Effector memory CD4-positive, alpha-beta T cell (primary cell): ENCODE measurements around the gene PSMA6.
"Not testable (repeated sequence)": the region's sequence is repeated elsewhere in the genome, so short reads cannot be mapped to it uniquely, and the experiment has no call there.

Experiments used
- DNase-seq, 3 donors: peaks; one replicate each; pipeline ENCODE4 v3.0.0-alpha.2; 2020
- H3K27ac ChIP-seq: 2 replicates; pipeline ENCODE4 v1.7.0; 2013; ENCODE audit warnings: mild to moderate bottlenecking, low read length, moderate library complexity; ENCODE audit not compliant: insufficient read depth, poor library complexity, severe bottlenecking
- H3K27me3 ChIP-seq: replicated peaks from 2 replicates; pipeline ENCODE4 v1.7.0; 2013; ENCODE audit warnings: mild to moderate bottlenecking, low read length; ENCODE audit not compliant: insufficient read depth, control insufficient read depth, poor library complexity, severe bottlenecking
- H3K36me3 ChIP-seq: 2 replicates; pipeline ENCODE4 v1.7.0; 2013; ENCODE audit warnings: mild to moderate bottlenecking, low read length, moderate library complexity; ENCODE audit not compliant: control insufficient read depth, insufficient read depth
- H3K4me1 ChIP-seq: 2 replicates; pipeline ENCODE4 v1.7.0; 2013; ENCODE audit warnings: low read length, mild to moderate bottlenecking; ENCODE audit not compliant: control insufficient read depth, insufficient read depth, poor library complexity, severe bottlenecking
- H3K4me3 ChIP-seq: 2 replicates; pipeline ENCODE4 v1.7.0; 2013; ENCODE audit warnings: low read length, low read depth, mild to moderate bottlenecking; ENCODE audit not compliant: insufficient read depth, poor library complexity, severe bottlenecking
- H3K9me3 ChIP-seq: 2 replicates; pipeline ENCODE4 v1.7.0; 2013; ENCODE audit warnings: mild to moderate bottlenecking, low read length, moderate library complexity; ENCODE audit not compliant: control insufficient read depth

Gene PSMA6

DNA sequence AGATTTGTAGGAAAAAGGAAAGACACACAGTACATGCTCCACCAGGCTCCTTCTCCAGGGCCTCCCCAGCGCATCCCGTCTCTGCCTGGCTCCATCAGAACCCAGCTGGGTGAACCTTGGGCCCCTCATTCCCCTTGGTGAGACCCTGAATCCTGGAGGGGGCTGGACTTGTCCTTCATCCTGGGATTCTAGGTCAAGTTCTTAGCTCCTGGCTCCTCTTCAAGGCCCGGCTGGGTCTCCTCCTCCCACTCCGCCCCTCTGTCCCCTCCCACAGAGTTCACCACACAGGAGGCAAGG, 49.2 kb downstream of the PSMA6 start:
- peak in 1 of 3 donors; percentile 10 for DNase-seq
- Histone ChIP-seq H3K27me3 (no peaks in the 10 kb centered on the region), H3K36me3 (no peaks in the 10 kb centered on the region), H3K4me3 (no peak overlapping the region), H3K9me3 (no peaks in the 10 kb centered on the region), H3K4me1 (no peaks in the 10 kb centered on the region), H3K27ac (no peak overlapping the region)

DNA sequence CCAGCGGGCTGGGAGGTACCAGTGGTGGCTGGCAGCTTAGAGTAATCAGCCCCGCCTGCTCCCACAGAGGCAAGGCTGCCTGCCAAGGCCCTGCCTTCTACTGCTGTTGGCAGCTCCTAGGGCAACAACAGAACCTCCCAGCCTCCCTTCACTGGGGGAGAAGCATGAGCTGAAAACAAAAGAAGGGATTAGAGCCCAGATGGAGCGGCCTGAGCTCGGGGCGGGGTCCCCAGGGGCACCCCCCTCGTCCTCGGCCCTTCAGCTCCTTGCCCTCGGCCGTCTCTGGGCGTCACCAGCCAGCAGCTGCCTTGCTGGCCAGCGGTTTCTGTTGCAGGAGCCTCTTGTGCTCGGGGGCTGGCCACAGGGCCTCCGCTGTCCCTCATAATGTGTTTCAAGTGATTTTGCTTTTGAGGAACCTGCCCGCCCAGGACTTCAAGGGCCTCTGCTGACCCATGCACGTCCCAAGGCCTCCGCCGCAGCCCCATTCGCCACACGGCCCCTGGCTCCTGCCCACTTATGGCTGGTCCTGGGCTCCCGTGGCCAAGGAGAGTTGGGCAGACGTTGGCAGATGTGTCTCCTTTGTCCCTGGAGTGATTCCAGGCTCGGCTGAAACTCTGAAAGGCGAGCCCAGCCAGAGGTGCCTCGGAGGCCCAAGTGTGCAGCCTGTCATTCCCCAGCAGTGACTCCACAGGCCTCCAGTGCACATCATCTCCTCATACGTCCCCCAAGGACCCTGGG, 49.7 kb downstream of the PSMA6 start:
- H3K36me3 ChIP-seq, result no peaks in the 10 kb centered on the region
- no peak overlapping the region for H3K4me3 ChIP-seq
- no peaks in the 10 kb centered on the region for H3K9me3 ChIP-seq
- no peaks in the 10 kb centered on the region for H3K4me1 ChIP-seq
- H3K27ac ChIP-seq, result no peak overlapping the region
- H3K27me3 ChIP-seq, result no peaks in the 10 kb centered on the region
- DNase-seq, result peak in 1 of 3 donors; percentile 51

DNA sequence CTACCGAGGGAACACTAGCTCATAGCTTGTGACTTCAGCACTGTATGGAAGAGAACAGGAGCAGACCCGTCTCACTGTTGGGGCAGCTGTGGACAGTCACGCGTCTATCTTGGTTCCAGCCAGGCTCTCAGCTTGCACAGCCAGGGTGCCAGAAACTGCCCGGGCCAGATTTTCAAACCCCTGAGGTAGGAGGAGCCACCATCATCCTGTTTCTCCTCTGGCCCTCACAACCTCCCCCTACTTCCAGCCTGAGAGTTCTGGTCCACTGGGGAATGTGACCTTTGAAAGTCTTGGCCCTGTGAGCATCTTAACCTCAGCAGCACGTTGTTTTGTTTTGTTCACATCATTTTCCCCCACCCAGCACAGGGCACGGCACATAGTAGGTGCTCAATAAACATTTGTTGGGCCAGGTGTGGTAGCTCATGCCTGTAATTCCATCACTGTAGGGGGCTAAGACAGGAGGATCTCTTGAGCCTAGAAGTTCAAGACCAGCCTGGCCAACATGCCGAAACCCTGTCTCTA, 50.4 kb downstream of the PSMA6 start:
- Histone ChIP-seq H3K36me3 (no peaks in the 10 kb centered on the region), H3K4me1 (no peaks in the 10 kb centered on the region), H3K27ac (no peak overlapping the region), H3K9me3 (no peaks in the 10 kb centered on the region), H3K4me3 (no peak overlapping the region), H3K27me3 (no peaks in the 10 kb centered on the region)
- no peak for DNase-seq

DNA sequence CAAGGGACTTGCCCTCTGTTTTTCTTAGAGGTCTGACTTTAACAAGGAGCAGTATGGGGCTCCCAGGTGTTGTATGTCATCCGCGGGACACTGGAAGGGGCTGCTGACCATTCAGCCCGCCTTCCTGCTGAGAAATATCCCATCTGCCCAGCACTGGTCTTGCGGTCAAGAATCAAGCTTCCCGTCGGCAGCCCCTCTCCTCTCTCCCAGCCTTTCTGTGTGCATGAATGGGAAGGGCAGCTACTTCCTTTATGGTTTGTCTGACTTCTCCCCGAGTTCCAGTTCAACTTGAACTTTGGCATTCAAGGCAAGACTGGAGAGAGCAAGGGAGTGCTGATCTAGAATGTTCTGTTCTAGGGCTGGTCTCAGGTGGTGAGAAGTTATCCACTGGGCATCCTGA, 51.5 kb downstream of the PSMA6 start:
- Histone ChIP-seq H3K36me3 (no peaks in the 10 kb centered on the region), H3K4me3 (no peak overlapping the region), H3K9me3 (no peaks in the 10 kb centered on the region), H3K4me1 (no peaks in the 10 kb centered on the region), H3K27ac (no peak overlapping the region), H3K27me3 (no peaks in the 10 kb centered on the region)
- DNase-seq, result no peak

DNA sequence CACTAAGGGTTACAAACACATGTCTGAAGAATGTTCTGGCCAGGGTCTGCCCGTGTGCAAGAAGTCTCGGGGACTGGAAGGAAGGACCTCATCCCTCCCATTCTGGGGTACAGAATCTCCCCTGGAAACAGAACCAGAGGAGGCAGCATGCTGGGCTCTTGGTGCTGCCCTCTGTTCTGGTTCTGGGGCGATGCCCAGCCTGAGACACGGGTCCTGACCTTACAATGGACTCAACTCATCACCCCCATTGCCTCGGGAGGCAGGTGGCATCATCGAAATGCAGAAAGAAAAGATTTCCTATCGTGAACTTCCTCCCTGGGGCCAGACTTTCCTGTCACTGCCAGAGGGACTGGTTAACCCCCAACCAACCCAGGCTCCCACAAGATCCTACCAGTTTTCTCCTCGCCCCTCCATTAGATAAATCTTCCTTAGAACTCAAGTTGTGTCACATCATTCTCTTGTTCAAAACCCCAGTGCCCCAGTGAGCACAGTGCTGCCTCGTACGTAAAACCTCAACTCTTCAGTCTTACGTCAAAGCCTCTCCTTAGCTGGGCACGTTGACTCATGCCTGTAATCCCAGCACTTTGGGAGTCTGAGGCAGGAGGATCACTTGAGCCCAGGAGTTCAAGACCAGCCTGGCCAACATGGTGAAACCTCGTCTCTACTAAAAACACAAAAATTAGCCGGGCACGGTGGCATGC, 52.1 kb downstream of the PSMA6 start:
- Histone ChIP-seq H3K9me3 (no peaks in the 10 kb centered on the region), H3K36me3 (no peaks in the 10 kb centered on the region), H3K27ac (no peak overlapping the region), H3K4me3 (no peak overlapping the region), H3K4me1 (no peaks in the 10 kb centered on the region), H3K27me3 (no peaks in the 10 kb centered on the region)
- DNase-seq, result no peak

DNA sequence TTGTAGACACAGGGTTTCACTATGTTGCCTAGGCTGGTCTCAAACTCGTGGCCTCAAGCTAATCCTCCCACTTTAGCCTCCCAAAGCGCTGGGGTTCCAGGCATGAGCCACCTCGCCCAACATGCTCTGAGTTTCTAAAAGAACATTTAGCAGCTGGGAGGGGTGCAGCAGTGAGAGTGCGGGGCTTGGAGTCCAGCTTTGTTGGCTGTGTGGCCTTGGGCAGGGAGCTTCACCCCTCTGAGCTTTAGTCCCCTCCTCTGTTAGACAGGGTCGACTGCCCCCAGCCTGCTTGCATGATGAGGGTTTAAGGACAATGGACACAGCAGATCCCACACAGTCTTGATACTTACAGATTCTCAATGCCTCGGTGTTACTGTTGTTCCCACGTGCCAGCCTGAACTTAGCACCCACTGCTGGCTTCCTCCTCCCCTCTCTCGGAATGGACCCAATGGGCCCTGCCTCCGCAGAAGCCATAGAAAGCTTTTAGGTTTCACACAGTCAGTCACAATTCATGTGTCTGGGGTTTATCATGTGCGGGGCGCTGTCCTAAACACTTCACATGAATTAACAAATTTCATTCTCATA, 54.6 kb downstream of the PSMA6 start:
- H3K4me3 ChIP-seq, result no peak overlapping the region
- no peak for DNase-seq
- no peaks in the 10 kb centered on the region for H3K4me1 ChIP-seq
- no peak overlapping the region for H3K27ac ChIP-seq
- no peaks in the 10 kb centered on the region for H3K27me3 ChIP-seq
- H3K36me3 ChIP-seq, result no peaks in the 10 kb centered on the region
- H3K9me3 ChIP-seq, result no peaks in the 10 kb centered on the region

DNA sequence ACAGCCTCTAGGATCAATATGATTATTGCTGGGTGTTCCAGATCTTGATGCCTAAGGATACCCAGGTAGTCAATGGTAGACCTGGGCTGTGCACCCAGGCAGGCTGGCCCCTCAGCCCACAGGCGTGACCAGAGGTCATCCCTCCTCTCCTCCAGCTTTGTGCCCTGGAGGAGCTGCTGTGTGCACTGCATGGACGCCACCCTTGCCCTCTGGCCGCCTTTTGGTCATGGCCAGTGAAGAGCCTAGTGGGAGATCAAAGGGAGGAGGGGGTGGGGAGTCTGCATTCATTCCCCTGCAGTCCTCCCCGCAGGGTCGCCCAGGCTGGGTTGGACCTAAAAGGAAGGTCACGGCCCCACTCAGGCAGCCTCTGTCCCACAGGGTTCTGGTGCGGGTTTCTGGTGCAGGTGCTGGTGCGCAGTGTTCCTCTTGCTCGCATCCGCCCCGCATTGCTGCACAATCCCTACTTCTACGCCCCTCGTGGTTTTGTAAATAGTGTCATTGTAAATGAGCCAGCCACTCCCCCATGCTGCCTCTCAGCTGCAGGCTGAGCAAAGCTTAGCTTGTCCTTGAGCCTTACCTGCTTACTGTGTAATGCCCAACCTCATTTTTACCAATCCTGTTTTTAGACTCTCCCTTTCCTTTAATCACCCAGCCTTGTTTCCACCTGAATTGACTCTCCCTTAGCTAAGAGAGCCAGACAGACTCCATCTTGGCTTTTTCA, 55.3 kb downstream of the PSMA6 start:
- DNase-seq, result no peak
- H3K27me3 ChIP-seq, result no peaks in the 10 kb centered on the region
- H3K4me1 ChIP-seq, result no peaks in the 10 kb centered on the region
- no peaks in the 10 kb centered on the region for H3K9me3 ChIP-seq
- H3K36me3 ChIP-seq, result no peaks in the 10 kb centered on the region
- H3K27ac ChIP-seq, result no peak overlapping the region
- H3K4me3 ChIP-seq, result no peak overlapping the region

DNA sequence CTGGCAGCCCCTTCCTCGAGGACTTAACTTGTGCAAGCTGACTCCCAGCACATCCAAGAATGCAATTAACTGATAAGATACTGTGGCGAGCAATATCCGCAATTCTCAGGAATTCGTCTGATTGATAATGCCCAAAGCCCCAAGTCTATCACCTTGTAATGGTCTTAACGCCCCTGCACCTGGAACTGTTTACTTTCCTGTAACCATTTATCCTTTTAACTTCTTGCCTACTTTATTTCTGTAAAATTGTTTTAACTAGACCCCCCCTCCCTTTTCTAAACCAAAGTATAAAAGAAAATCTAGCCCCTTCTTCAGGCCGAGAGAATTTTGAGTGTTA, 55.8 kb downstream of the PSMA6 start:
- not testable (repeated sequence) for H3K36me3 ChIP-seq, H3K4me3 ChIP-seq, H3K9me3 ChIP-seq, H3K27ac ChIP-seq, H3K27me3 ChIP-seq, H3K4me1 ChIP-seq, DNase-seq

DNA sequence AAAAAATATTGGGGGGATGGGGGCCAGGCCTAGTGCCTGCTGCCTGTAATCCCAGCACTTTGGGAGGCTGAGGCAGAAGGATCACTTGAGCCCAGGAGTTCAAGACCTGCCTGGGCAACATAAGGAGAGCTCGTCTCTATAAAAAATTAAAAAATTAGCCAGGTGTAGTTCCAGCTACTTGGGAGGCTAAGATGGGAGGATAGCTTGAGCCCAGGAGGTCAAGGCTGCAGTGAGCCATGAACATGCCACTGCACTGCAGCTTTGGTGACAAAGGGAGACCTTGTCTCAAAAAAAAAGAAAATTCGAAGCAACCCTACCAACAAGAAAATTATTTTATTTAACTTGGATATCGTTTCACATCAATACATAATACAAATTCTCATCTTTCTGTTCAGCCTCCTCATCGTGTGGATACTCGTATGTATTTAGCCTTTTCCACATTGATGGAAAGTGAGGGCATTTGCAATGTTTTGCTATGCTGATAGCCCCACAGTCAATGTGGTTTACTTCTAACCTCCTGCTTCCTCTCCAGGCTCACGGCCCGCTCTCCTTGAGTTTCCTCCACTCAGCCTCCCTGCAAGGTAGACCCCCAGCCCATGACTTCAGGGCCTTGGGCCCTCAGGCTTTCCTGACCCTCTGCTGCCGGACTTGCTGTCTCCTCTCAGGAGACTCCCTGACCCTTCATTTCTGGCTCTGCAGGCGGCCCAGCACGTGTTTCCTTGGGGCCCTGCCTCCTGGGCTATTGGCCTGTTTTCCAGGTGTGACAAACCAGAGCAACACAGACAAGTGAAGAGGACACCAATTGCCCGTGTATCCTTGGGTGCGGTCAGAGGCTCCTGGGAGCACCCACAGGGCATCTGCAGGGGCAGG, 57.5 kb downstream of the PSMA6 start:
- Histone ChIP-seq H3K4me1 (no peaks in the 10 kb centered on the region), H3K4me3 (no peak overlapping the region), H3K9me3 (no peaks in the 10 kb centered on the region), H3K36me3 (no peaks in the 10 kb centered on the region), H3K27me3 (no peaks in the 10 kb centered on the region), H3K27ac (no peak overlapping the region)
- DNase-seq, result no peak
